GM20000 (cell line): ENCODE measurements around the gene PARP12.

Source experiments
- DNase-seq: peaks from one replicate; pipeline ENCODE4 v3.0.0; 2012; ENCODE audit warnings: low spot score
- TF ChIP-seq, protein P1 (sequence below): IDR thresholded peaks from 2 replicates; pipeline ENCODE4 v1.5.1; 2012; ENCODE audit warnings: mild to moderate bottlenecking, control low read depth; ENCODE audit errors: extremely low read depth, missing control alignments

Gene PARP12

DNA sequence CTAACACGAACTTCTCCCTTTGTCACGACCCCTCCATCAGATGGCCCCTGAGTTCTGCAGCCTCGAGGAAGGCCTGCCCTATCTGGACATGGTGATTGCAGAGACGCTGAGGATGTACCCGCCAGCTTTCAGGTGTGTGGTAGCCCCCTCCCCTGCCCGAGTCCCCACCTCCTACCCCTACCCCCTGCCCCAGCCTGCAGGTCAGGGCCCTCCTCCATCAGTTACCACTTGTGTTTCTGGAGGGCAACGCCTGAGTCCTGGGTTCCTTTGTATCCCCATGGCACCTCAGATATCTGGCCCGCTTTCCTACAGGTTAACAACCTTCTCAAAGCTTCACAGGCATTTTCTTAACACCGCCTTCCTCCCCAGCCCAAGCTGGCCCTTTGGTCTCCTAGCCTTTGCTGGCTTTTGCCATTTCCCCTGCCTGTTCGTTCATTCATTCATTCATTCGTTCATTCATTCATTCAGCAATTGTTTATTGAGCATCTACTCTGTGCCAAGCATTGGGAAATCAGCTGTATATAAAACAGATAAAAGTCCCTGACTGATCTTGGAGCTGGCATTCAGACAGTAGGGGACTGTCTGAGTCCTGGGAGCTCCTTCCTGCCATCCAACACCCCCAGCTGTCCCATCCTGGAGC lies 55.6 kb downstream of the PARP12 start:
- DNase-seq: no peak
- TF ChIP-seq, protein P1, sequence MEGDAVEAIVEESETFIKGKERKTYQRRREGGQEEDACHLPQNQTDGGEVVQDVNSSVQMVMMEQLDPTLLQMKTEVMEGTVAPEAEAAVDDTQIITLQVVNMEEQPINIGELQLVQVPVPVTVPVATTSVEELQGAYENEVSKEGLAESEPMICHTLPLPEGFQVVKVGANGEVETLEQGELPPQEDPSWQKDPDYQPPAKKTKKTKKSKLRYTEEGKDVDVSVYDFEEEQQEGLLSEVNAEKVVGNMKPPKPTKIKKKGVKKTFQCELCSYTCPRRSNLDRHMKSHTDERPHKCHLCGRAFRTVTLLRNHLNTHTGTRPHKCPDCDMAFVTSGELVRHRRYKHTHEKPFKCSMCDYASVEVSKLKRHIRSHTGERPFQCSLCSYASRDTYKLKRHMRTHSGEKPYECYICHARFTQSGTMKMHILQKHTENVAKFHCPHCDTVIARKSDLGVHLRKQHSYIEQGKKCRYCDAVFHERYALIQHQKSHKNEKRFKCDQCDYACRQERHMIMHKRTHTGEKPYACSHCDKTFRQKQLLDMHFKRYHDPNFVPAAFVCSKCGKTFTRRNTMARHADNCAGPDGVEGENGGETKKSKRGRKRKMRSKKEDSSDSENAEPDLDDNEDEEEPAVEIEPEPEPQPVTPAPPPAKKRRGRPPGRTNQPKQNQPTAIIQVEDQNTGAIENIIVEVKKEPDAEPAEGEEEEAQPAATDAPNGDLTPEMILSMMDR: no peak

DNA sequence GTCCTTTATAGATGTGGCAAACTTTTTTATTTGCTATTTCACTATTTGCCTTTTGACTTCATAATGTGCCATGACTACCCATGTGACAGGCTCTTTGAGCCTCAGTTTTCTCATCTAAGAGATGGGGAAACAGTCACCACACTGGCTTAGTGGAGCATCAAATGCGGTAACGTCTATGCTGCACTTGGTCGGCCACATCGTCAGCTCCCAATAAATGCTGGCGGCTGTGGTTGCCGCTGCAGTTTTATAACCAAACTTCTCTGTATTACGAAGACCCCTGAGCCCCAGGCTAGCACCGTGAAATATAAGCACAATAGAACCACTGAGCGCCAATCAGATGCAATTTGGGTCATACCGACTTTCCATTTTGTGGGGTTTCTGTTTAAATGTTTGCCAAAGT lies 56.2 kb downstream of the PARP12 start:
- TF ChIP-seq, protein P1: no peak
- no peak for DNase-seq

DNA sequence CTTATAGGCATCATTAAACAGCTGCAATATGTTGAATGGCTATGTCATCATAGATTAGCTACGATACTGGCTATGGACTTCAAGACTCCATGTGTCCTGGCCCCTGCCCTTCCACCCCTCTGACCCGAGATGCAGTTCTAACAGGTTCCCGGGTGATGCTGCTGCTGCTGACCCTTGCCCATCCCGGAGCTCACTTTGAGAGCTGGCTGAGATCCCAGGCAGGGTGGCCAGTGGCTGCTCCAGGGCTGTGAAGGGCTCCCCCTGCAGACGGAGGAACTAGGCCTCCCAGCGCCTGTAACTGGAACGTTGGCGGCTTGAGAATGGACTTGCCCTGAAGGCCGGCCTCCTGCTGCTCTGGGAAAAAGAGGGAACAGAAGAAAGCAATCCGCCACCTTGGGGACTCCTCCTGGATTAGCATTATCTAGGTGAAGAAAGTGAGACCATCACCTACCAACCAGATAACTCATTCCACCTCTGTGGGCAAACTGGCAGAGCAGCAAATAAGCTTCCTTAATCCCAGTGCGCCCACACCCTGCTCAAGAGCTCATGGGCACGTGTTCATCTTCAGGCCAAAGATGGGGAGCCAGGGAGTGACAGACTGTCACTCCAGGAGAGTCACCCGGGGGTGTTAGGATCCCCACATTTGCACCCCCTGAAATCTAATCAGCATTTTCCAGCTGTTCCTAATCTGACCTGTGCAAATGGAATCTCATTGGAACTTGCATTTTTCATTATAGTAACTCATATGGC lies 56.8 kb downstream of the PARP12 start:
- TF ChIP-seq, protein P1: peak; percentile 31
- peak; percentile 30 for DNase-seq

DNA sequence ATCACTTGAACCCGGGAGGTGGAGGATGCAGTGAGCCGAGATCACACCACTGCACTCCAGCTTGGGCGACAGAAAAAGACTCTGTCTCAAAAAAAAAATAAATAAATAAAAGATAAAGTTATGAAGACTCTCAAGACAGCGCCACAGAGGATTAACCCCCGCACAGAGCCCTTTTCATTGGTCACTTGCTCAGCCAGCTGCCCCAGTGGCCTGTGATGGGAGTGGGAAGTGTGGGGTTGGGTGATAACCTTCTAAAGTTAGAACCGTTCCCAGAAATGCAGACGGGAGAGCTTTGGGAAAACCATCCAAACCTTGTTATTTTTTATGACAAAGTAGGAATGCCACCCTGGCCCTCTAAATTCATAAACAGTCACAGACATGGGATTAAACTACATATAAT lies 57.4 kb downstream of the PARP12 start:
- TF ChIP-seq, protein P1: no peak
- DNase-seq: no peak

DNA sequence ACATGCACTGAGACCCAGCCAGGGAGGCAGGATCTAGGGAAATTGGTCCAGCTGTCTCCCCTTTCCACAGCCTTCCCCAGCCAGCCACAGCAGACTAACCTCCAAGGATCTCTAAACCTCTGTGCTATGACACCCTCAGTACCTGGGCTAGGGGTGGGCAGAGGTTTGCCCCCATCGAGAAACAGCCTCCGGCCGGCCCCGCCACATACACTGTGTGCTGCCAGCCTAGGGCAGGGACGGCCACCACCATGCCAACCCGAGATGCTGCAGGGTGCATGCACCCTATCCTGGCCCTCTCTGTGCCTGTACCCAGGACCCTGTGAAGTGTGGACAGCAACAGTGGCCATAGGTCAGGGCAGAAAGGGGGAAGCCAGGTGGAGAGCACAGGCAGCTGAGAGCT lies 58.1 kb downstream of the PARP12 start:
- TF ChIP-seq, protein P1: no peak
- no peak for DNase-seq

DNA sequence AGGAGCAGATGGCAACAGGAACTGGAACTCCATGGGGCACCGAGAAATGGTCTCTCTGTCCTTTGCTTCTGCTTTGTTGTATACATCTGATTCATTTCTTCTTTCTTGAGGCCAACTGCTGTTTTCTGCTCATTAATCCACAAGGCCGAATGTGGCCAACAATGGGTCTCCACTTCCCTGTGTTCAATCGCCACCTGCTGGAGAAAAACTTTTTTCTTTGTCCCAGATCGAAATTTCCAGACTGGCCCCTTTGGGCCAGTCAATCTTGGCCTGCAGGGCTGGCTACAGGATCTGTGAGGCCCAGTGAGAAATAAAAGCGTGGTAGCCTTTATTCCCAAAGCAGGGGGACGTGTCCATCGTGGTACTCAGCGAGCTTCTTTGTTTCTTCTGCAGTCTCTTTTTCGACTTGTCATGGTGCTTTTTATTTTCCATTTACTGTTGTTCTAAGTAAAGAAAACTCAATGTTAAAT lies 58.8 kb downstream of the PARP12 start:
- TF ChIP-seq, protein P1: peak; percentile 51
- peak; percentile 79 for DNase-seq

DNA sequence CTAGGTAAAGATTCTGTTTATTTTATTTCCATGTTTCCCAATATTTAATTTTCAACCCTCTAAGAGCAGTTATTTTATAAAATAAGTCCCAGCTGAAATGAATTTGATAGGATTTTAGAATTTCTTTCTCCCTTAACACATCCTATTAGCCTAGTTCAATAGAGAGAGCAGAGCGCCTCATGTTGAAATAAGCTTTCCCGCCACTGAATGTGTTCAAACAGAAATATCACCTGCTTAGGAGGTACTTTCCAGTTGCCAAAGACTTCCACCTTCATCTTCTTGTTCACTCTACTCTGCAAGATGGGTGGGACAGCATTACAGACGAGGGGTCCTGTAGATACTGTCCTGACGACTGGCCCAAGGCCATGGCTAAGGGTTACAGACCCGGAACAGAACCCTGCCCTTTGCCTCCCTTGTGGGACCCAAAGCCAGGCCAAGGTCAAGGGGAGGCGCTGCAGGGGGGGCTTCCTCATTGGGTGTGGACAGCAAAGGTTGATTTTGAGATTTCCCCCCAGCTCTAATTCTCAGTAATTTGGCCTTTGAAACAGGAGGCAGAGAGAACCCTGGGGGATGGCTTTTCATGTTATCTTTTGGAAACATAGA lies 62.0 kb downstream of the PARP12 start:
- TF ChIP-seq, protein P1: no peak
- no peak for DNase-seq
